OCI-LY3 (cell line): Measurements from ENCODE around the gene PLCH2.

Source experiments
- H2AFZ ChIP-seq: fragments of 200-600, 300-600 bp; shearing (Covaris generic); 2 replicates; pipeline ENCODE4 v1.6.0; 2014; ENCODE audit warnings: antibody characterized with exemption, low read depth, low read length
- H3K27ac ChIP-seq: fragments of 200-600, 300-600 bp; sonication (generic); 2 replicates; pipeline ENCODE4 v1.5.1; 2014; ENCODE audit warnings: mild to moderate bottlenecking, low read length, moderate library complexity, mixed read lengths
- H3K27me3 ChIP-seq: fragments of 200-600, 300-600 bp; sonication (generic); 2 replicates; pipeline ENCODE4 v1.6.1; 2014; ENCODE audit warnings: low read depth, low read length, mixed read lengths
- H3K36me3 ChIP-seq: fragments of 200-600, 300-600 bp; sonication (generic); replicated peaks from 2 replicates; pipeline ENCODE3; 2014; ENCODE audit warnings: low read depth, low read length, mixed read lengths
- H3K4me1 ChIP-seq: fragments of 300-600, 200-600 bp; sonication (generic); 2 replicates; pipeline ENCODE4 v1.6.1; 2014; ENCODE audit warnings: low read length, mixed read lengths
- H3K4me2 ChIP-seq: fragments of 200-600, 300-600 bp; sonication (generic); 2 replicates; pipeline ENCODE4 v1.6.1; 2014; ENCODE audit warnings: low read length, mixed read lengths
- H3K4me3 ChIP-seq: fragments of 300-600, 200-600 bp; sonication (generic); 2 replicates; pipeline ENCODE4 v1.5.1; 2014; ENCODE audit warnings: antibody characterized with exemption, mild to moderate bottlenecking, low read length, moderate library complexity
- H3K79me2 ChIP-seq: fragments of 300-600, 200-600 bp; shearing (Covaris generic); 2 replicates; pipeline ENCODE4 v1.6.1; 2014; ENCODE audit warnings: mild to moderate bottlenecking, low read length, mixed read lengths
- H3K9ac ChIP-seq: fragments of 300-600, 200-600 bp; shearing (Covaris generic); 2 replicates; pipeline ENCODE4 v1.6.0; 2014; ENCODE audit warnings: mild to moderate bottlenecking, low read length, moderate library complexity
- H3K9me3 ChIP-seq: fragments of 200-600, 300-600 bp; shearing (Covaris generic); 2 replicates; pipeline ENCODE4 v1.6.1; 2014; ENCODE audit warnings: low read length, mixed read lengths; ENCODE audit not compliant: insufficient read depth
- H4K20me1 ChIP-seq: fragments of 200-600, 300-600 bp; sonication (generic); 2 replicates; pipeline ENCODE4 v1.6.1; 2016; ENCODE audit warnings: low read length, mixed read lengths; ENCODE audit not compliant: insufficient read depth
- EZH2phosphoT487 ChIP-seq: fragments of 200-600 bp; shearing (Covaris generic); IDR thresholded peaks from 2 replicates; pipeline ENCODE4 v1.6.1; 2018; ENCODE audit warnings: antibody characterized with exemption, mixed run types, low read depth
- TF ChIP-seq, protein P1 (sequence below): fragments of 200-600, 300-600 bp; sonication (generic); IDR thresholded peaks from 2 replicates; pipeline ENCODE4 v1.5.1; 2014; ENCODE audit warnings: antibody characterized with exemption, low read length, low read depth

PLCH2 gene

DNA sequence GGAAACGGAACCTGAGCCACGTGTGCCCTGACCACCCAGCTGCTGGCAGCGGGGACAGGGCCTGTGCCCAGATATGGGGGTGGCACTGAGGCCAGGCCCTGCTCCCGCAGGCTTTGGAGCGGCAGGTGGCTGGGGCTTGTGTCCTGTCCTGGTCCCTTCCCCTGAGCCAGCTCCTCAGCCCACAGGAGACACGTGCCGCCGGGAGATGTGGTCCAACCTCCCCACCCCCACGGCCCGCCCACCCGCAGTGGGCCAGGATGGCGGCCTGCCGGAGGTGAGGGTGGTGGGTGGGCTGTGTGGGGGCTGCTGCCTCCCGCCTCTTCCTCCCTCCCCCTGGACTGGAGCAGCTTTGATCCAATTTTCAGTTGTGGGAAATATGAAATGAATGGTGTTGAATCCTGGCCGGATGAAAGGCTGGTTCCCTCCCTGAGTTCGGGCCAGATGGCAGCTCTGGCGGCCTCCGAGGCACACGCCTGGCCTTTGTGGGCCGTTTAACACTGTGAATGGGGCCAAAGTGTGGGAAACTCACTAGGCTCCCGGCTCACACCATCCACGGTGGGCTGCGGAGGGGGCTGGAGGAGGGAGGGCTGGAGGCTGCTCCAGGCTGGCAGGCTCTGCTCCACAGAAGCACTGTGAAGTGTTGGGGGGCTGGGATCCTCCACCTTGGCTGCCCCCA lies 56.5 kb downstream of the PLCH2 start:
- Histone ChIP-seq H3K27ac (no peak overlapping the region), H3K27me3 (peaks cover 10% of the 10 kb centered on the region; the same call in 1 of the 2 replicates)

DNA sequence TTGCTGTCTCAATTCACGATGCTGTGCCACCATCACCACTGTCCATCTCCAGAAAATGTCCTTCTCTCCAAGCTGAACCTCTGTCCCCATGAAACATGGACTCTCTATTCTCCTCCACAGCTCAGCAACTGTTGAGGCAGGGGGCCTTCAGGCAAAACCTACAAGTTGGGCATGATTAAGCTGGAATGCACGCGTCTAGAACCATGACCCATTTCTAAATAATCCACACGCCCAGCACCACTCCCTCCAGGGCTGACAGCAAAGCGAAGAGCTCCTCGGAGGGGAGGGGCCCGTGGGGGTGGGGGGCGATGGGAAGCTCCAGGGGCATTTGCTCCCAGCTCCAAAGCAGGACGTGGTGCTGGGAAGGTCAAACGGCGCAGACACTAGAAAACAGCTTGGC lies 57.3 kb downstream of the PLCH2 start:
- TF ChIP-seq, protein P1, sequence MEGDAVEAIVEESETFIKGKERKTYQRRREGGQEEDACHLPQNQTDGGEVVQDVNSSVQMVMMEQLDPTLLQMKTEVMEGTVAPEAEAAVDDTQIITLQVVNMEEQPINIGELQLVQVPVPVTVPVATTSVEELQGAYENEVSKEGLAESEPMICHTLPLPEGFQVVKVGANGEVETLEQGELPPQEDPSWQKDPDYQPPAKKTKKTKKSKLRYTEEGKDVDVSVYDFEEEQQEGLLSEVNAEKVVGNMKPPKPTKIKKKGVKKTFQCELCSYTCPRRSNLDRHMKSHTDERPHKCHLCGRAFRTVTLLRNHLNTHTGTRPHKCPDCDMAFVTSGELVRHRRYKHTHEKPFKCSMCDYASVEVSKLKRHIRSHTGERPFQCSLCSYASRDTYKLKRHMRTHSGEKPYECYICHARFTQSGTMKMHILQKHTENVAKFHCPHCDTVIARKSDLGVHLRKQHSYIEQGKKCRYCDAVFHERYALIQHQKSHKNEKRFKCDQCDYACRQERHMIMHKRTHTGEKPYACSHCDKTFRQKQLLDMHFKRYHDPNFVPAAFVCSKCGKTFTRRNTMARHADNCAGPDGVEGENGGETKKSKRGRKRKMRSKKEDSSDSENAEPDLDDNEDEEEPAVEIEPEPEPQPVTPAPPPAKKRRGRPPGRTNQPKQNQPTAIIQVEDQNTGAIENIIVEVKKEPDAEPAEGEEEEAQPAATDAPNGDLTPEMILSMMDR = no peak
- no peak for TF ChIP-seq EZH2phosphoT487
- H3K79me2 ChIP-seq = no peaks in the 10 kb centered on the region
- no peaks in the 10 kb centered on the region for H4K20me1 ChIP-seq
- no peak overlapping the region for H3K4me3 ChIP-seq
- peaks cover 10% of the 10 kb centered on the region; the same call in 1 of the 2 replicates for H3K27me3 ChIP-seq
- no peaks in the 10 kb centered on the region for H3K9me3 ChIP-seq
- H3K9ac ChIP-seq = no peak overlapping the region
- no peaks in the 10 kb centered on the region for H3K36me3 ChIP-seq
- no peak overlapping the region for H2AFZ ChIP-seq
- H3K4me2 ChIP-seq = no peak overlapping the region
- H3K4me1 ChIP-seq = no peaks in the 10 kb centered on the region
- H3K27ac ChIP-seq = no peak overlapping the region

More for the DNA sequence above, 56.5 kb downstream of the PLCH2 start:
- Histone ChIP-seq H4K20me1 (no peaks in the 10 kb centered on the region), H3K4me2 (no peak overlapping the region), H3K9ac (no peak overlapping the region), H3K9me3 (no peaks in the 10 kb centered on the region), H3K4me3 (no peak overlapping the region), H2AFZ (no peak overlapping the region), H3K4me1 (no peaks in the 10 kb centered on the region), H3K79me2 (no peaks in the 10 kb centered on the region), H3K36me3 (no peaks in the 10 kb centered on the region)
- TF ChIP-seq EZH2phosphoT487 = no peak
- TF ChIP-seq, protein P1 = no peak

DNA sequence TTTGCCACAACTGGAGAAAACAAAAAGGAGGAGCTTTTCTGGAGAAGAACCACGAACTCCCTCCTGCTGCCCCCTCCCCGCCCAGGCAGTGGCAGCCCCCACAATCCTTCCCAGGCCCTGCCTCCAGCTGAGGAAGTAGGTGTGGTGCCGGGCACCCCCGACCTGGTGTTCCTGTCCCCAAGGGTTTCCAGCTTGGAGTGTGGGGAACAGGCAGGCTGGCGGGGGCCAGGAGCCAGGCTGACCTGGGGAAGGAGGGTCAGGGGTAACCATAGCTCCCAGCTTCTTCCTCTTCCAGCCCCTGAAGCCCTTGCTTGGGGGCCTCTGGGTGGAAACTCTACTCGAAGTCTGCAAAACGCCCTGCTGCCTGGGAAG lies 58.2 kb downstream of the PLCH2 start:
- peaks cover 10% of the 10 kb centered on the region; the same call in 1 of the 2 replicates for H3K27me3 ChIP-seq
- H3K4me2 ChIP-seq = no peak overlapping the region
- H2AFZ ChIP-seq = no peak overlapping the region
- no peaks in the 10 kb centered on the region for H3K36me3 ChIP-seq
- H3K27ac ChIP-seq = no peak overlapping the region
- no peaks in the 10 kb centered on the region for H4K20me1 ChIP-seq
- H3K9ac ChIP-seq = no peak overlapping the region
- TF ChIP-seq EZH2phosphoT487 = no peak
- TF ChIP-seq, protein P1 = no peak
- H3K4me1 ChIP-seq = no peaks in the 10 kb centered on the region
- no peak overlapping the region for H3K4me3 ChIP-seq
- H3K79me2 ChIP-seq = no peaks in the 10 kb centered on the region
- H3K9me3 ChIP-seq = no peaks in the 10 kb centered on the region

DNA sequence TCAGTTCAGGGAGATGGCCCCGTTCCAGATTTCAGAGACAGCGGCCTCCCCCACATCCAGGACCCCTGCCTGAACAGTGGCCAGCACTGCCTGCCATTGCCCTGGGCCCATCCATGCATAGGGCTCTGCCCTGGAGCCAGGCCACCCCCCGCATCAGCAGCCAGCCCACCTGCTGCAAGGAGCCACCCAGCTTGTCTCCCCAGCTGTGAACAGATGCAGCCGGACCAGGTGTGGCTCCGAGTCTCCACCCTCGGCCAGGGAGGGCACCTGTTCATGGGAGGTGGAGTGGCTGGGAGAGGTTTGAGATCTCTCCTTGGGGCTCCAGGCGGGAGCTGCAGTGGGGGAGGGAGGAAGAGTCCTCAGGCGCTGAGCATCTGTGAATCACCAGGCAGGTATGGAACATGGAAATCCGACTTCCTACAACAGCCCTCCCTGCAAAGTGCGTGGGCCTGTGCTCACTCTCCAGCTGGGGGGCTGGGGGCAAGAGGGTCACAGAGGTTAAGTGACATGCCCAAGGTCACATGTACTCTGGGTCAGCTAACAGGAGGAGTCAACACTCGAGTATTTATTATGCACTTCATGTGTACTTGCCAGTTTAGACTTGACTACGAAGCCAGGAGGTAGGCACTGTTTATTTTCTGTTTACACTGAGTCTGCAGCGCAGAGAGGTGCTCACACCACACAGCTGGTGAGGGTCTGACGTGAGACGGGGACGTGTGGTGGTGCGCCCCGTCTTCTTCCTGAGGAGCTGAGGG lies 58.8 kb downstream of the PLCH2 start:
- Histone ChIP-seq H3K4me1 (no peaks in the 10 kb centered on the region), H3K4me3 (no peak overlapping the region), H2AFZ (no peak overlapping the region), H3K9me3 (no peaks in the 10 kb centered on the region), H3K4me2 (no peak overlapping the region), H3K27ac (no peak overlapping the region), H3K9ac (no peak overlapping the region), H3K79me2 (no peaks in the 10 kb centered on the region), H4K20me1 (no peaks in the 10 kb centered on the region), H3K27me3 (peaks cover 10% of the 10 kb centered on the region; the same call in 1 of the 2 replicates), H3K36me3 (no peaks in the 10 kb centered on the region)
- TF ChIP-seq, protein P1 = no peak
- no peak for TF ChIP-seq EZH2phosphoT487
